IPS-20b (cell line): ENCODE measurements around the gene PHYHD1.

Experiments used
- H3K27ac ChIP-seq: one replicate; pipeline ENCODE4 v1.5.1; 2013; ENCODE audit warnings: low read length
- H3K27me3 ChIP-seq: 2 replicates; pipeline ENCODE4 v1.6.1; 2013; ENCODE audit warnings: mild to moderate bottlenecking, low read length, inconsistent platforms; ENCODE audit not compliant: insufficient read depth
- H3K36me3 ChIP-seq: 2 replicates; pipeline ENCODE4 v1.6.1; 2013; ENCODE audit warnings: low read depth, mild to moderate bottlenecking, inconsistent platforms, low read length, moderate library complexity; ENCODE audit not compliant: insufficient read depth
- H3K4me1 ChIP-seq: 2 replicates; pipeline ENCODE4 v1.6.1; 2013; ENCODE audit warnings: mild to moderate bottlenecking, control low read depth, inconsistent platforms, low read length, moderate library complexity; ENCODE audit not compliant: insufficient read depth
- H3K4me3 ChIP-seq: 2 replicates; pipeline ENCODE4 v1.5.1; 2013; ENCODE audit warnings: mild to moderate bottlenecking, low read length, inconsistent platforms
- H3K9ac ChIP-seq: 2 replicates; pipeline ENCODE4 v1.6.1; 2013; ENCODE audit warnings: low read depth, mild to moderate bottlenecking, inconsistent platforms, low read length, moderate library complexity
- H3K9me3 ChIP-seq: 2 replicates; pipeline ENCODE4 v1.6.1; 2013; ENCODE audit warnings: mild to moderate bottlenecking, low read depth, low read length, inconsistent platforms; ENCODE audit not compliant: insufficient read depth

PHYHD1 gene

DNA sequence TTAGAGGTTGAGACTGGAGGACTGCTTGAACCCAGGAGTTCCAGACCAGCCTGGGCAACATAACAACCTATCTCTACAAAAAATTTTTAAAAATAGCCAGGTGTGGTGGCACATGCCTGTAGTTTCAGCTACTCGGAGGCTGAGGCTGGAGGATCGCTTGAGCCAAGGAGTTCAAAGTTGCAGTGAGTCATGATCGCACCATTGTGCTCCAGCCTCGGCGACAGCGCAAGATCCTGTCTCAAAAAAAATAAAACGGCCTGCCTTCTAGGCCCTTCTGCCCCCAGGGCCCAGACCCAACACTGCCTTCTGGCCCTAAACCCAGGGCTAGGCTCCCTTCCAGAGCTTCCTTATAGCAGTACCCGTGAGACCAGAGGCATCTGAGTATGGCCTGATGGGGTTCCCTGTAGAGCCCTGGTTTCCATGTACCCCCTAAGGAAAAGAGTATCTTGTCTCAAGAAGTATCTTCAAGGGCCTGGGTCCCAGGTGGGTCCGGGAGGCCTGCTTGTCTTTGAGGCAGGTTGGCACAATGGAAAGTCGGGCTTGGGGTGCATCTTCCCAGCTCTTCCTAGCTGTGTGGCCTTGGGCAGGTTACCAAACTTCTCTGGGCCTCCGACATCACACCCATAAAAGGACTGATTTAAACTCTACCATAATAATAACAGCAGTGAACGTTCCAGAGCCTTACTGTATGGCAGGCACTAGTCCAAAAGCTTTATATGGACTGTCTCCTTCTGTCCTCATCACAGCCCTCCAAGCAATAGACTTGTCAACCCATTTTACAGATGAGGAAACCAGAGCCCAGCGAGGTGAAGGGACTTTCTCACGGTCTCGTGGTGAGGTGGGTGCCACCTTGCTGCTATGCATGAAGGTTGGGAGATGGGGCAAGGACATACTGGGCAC is 29.2 kb upstream of the PHYHD1 start:
- Histone ChIP-seq H3K27ac (no peak overlapping the region), H3K4me1 (peaks cover 26% of the 10 kb centered on the region; the same call in 1 of the 2 replicates), H3K36me3 (peaks cover 84% of the 10 kb centered on the region), H3K4me3 (no peak overlapping the region), H3K27me3 (no peaks in the 10 kb centered on the region), H3K9ac (no peak overlapping the region), H3K9me3 (no peaks in the 10 kb centered on the region)

DNA sequence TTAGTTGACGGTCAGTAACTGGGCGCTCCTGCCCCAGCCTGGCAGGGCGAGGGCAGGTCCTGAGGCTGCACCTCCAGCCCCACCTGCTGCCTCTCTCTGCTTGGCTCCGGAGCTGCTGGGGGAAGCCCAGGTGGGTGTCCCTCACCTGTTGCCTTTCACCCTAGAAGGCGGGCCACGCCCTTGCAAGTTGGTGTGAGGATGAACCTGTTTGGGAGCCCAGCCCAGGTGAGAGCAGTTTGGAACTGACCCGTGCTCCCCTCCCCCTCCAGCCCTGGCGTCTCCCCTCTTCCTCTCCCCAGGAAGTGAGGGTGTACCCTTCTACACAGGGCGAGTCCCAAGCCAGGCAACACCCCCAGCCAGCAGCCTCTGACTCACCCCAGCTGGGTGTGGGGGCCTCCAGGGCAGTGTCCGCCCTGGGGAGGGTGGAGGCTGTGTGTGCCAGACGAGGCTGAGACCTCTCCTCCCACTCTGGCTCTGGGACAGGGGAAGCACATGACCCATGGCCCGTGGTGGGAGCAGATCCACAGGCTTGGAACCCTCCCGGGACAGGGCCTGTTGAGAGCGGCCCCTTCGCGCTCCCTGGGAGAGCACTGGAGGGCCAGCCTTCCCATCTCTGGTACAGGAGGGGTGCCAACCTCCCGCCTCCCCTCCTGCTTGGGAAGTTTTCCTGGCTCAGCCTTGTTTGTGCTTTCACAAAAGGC is 28.4 kb upstream of the PHYHD1 start:
- Histone ChIP-seq H3K4me1 (peaks cover 24% of the 10 kb centered on the region; the same call in 1 of the 2 replicates), H3K27me3 (no peaks in the 10 kb centered on the region), H3K4me3 (no peak overlapping the region), H3K9me3 (no peaks in the 10 kb centered on the region), H3K27ac (no peak overlapping the region), H3K9ac (no peak overlapping the region), H3K36me3 (peaks cover 84% of the 10 kb centered on the region)

DNA sequence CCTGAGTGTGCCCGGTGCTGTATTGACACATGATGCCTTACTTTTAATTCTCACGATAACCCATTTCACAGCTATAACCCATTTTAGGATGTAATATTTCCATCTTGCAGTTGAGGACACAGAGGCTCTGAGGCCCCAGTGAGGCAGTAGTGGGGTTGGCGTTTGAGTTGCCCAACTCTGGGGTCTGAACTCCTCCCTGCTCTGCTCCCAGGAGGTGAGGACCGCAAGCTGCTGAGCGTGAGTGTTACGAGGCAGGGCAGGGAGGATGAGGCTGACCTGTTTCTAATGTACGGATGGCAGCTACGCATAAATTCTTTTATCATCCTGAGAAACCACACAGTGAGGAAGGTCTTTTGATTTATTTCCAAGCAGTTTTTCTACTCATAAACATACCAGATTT is 27.4 kb upstream of the PHYHD1 start:
- Histone ChIP-seq H3K9me3 (no peaks in the 10 kb centered on the region), H3K27me3 (no peaks in the 10 kb centered on the region), H3K27ac (no peak overlapping the region), H3K9ac (no peak overlapping the region), H3K4me3 (no peak overlapping the region), H3K36me3 (peaks cover 90% of the 10 kb centered on the region), H3K4me1 (peaks cover 21% of the 10 kb centered on the region; the same call in 1 of the 2 replicates)

DNA sequence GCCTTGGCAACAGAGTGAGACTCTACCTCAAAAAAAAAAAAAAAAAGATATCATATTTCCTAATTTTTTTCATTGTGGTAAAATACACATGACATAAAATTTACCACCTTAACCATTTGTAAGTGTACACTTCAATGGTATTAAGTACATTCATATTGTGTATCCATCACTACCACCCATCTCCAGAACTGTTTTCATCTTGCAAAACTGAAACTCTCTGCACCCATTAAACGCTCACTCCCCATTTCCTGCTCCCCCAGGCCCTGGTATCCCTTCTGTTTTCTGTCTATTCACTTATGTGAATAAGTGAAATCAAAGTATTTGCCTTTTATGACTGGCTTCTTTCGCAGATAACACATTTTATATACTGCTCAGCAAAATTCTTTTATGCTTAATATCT is 26.0 kb upstream of the PHYHD1 start:
- Histone ChIP-seq H3K36me3 (peaks cover 92% of the 10 kb centered on the region), H3K27ac (no peak overlapping the region), H3K4me1 (peaks cover 13% of the 10 kb centered on the region; the same call in 1 of the 2 replicates), H3K27me3 (no peaks in the 10 kb centered on the region), H3K4me3 (no peak overlapping the region), H3K9ac (no peak overlapping the region), H3K9me3 (no peaks in the 10 kb centered on the region)

DNA sequence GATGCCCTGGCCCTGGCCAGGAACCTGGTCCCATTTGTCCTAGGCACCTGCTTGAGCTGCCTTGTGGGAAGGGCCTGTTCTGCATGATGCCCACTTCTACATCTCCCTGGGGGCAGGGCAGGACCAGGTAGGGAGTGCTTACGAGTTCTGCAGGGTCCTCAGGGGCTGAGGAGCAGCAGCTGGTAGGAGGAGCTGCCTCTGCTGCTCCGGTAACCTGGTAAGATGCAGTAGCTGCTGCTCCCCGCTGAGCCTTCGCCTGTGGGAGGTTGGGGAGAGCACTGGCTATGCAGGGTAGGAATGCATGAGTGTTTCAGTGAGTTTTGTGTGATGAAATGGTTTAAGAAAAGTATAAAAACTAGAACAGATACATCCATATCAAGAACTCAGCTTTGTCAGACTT is 25.2 kb upstream of the PHYHD1 start:
- 0 out of 2 replicates have a peak overlapping the region, but pooled peaks have one; percentile 27 for H3K9ac ChIP-seq
- H3K4me3 ChIP-seq: no peak overlapping the region
- H3K9me3 ChIP-seq: no peaks in the 10 kb centered on the region
- no peaks in the 10 kb centered on the region for H3K27me3 ChIP-seq
- peak overlapping the region; percentile 49 for H3K27ac ChIP-seq
- H3K4me1 ChIP-seq: peaks cover 13% of the 10 kb centered on the region; the same call in 1 of the 2 replicates
- H3K36me3 ChIP-seq: peaks cover 90% of the 10 kb centered on the region

DNA sequence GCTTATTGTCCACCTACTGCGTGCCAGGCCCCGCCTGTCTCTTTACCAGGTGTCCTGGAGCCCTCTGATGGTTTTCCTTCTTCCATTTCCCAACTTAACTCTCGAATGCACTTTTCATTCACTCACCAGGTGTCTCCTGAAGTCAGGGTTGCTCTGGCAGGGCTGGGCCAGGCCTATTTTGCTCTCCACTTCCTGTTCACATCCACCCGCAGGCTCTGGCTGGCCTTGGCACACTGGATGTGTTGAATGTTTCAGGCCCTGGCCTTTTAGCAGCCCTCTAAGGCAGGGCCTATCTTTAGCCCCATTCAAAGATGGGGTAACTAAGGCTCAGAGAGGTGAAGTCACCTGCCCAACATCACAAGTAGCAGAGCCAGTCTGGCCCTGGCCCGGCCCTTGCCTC is 22.4 kb upstream of the PHYHD1 start:
- Histone ChIP-seq H3K27me3 (no peaks in the 10 kb centered on the region), H3K27ac (no peak overlapping the region), H3K9ac (no peak overlapping the region), H3K9me3 (no peaks in the 10 kb centered on the region), H3K4me1 (peaks cover 9% of the 10 kb centered on the region; the same call in 1 of the 2 replicates), H3K4me3 (no peak overlapping the region), H3K36me3 (peaks cover 62% of the 10 kb centered on the region)

DNA sequence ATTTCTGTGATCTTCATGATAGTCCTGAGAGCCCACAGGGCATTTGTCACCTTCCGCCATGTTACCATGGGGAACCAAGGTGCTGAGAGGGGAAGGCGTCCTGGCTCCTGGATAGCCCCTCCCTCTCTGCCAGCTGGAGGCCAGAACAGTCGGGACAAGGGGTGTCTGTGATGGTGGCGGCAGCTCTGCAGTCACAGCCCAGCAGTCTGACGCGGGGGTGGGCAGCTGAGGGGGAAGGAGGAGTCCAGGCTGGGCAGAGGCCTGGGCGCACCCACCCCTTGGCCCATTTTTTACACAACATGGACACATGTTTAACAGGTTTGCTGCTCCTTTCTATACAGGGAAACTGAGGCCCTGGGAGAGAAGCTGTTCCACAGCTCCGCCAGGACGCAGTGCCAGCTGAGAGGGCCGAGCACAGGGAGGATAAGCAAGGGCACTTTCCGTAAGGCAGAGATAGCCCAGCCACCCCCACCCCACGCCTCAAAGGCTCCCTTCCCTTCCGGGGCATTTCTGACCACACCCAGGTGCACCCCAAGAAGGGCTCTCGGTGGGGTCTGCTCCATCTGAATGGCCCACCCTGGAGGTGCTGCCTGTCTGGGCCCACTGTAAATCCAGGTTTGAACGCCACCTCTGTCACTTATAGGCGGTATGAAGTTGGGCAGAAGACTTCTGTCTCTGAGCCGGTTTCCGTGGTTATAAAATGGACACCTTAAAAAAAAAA is 21.8 kb upstream of the PHYHD1 start:
- no peak overlapping the region for H3K4me3 ChIP-seq
- H3K27ac ChIP-seq: no peak overlapping the region
- no peaks in the 10 kb centered on the region for H3K9me3 ChIP-seq
- H3K36me3 ChIP-seq: peaks cover 58% of the 10 kb centered on the region
- H3K27me3 ChIP-seq: no peaks in the 10 kb centered on the region
- no peak overlapping the region for H3K9ac ChIP-seq
- peaks cover 9% of the 10 kb centered on the region; the same call in 1 of the 2 replicates for H3K4me1 ChIP-seq

DNA sequence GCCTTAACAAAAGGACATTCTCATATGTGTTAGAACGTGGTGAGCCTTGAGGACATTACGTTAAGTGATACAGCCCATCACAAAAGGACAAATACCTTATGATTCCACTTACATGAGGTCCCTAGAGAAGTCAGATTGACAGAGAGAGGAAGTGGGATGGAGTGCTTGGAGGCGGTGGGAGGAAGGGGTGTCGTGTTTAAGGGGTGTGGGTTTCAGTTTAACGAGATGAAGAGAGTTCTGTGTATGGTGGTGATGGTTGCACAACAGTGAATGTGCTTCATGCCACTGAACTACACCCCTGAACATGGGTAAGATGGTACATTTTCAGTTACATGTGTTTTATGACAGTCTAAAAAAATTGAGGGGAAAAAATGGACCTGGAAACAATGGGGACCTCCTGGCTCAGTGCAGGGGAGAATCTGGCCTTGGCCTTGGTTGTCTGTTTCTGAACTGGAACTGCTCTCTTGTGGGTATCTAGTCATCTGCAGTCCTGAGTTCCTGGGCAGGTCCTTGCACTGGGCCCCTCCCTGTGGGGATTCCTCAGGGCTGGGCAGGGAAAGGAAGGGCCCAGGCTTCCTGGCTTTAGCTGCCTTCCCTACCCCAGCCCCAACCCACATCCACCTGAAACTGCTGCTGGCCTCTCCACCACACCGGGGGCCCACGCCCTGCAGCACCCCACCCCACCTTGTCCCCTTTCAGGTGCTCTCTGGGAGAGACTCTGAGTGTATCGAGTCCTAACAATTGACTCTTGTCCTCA is 21.0 kb upstream of the PHYHD1 start:
- no peak overlapping the region for H3K27ac ChIP-seq
- H3K9me3 ChIP-seq: no peaks in the 10 kb centered on the region
- H3K4me3 ChIP-seq: no peak overlapping the region
- H3K27me3 ChIP-seq: no peaks in the 10 kb centered on the region
- H3K9ac ChIP-seq: no peak overlapping the region
- peaks cover 9% of the 10 kb centered on the region; the same call in 1 of the 2 replicates for H3K4me1 ChIP-seq
- peaks cover 56% of the 10 kb centered on the region for H3K36me3 ChIP-seq

DNA sequence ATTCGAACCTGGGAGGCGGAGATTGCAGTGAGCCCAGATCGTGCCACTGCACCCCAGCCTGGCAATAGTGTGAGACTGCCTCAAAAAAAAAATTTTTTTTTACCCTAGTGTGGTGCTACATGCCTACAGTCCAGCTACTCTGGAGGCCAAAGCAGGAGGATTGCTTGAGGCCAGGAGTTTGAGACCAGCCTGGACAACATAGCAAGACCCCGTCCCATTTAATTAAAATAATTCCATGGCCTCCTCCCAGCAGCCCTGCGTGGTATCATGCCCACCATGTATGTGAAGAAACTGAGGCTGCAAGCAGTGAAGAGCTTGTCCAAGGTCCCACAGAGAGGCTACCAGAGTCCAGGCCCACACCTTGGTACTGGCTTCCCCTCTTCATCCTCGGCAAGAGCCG is 19.4 kb upstream of the PHYHD1 start:
- Histone ChIP-seq H3K4me1 (no peaks in the 10 kb centered on the region; the same call in 1 of the 2 replicates), H3K4me3 (no peak overlapping the region), H3K36me3 (peaks cover 39% of the 10 kb centered on the region), H3K27me3 (no peaks in the 10 kb centered on the region), H3K9me3 (no peaks in the 10 kb centered on the region), H3K27ac (no peak overlapping the region), H3K9ac (no peak overlapping the region)

DNA sequence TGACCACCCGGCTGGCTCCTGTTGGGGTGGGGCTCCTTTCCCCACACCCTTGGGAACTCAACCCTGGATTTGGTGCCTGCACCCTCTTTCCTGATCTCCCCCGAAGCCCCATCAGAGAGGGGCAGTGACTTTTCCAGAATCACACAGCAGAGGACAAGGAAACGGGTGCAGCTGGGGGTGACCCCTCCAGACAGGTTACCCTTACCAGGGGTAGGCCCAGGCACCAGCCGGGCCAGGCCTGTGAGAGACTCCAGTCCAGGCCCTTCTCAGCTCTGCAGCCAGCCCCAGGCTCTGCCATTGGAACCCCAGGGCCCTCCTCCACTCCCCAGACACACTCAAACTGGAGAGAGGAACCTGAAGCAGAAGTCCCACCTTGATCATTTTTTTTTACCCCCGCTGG is 19.0 kb upstream of the PHYHD1 start:
- no peaks in the 10 kb centered on the region for H3K9me3 ChIP-seq
- H3K9ac ChIP-seq: no peak overlapping the region
- H3K4me1 ChIP-seq: no peaks in the 10 kb centered on the region
- no peak overlapping the region for H3K27ac ChIP-seq
- no peaks in the 10 kb centered on the region for H3K27me3 ChIP-seq
- H3K36me3 ChIP-seq: peaks cover 36% of the 10 kb centered on the region
- no peak overlapping the region for H3K4me3 ChIP-seq
